Endothelial cell of umbilical vein (primary cell): ENCODE data around the gene SLC9A2.

ENCODE experiments used
- CTCF ChIP-seq, 2 donors: IDR thresholded peaks; 1 replicate in 1 of 2; 2 replicates in 1 of 2; pipeline ENCODE4 v1.5.1; 2011; ENCODE audit warnings: low read length in 2 of 2, mild to moderate bottlenecking in 2 of 2, moderate library complexity in 2 of 2, control low read depth in 1 of 2, inconsistent platforms in 1 of 2, low read depth in 1 of 2; ENCODE audit not compliant: insufficient read depth in 1 of 2; ENCODE audit errors: extremely low read depth in 1 of 2
- EZH2 ChIP-seq: IDR thresholded peaks from 2 replicates; pipeline ENCODE4 v1.6.1; 2012; ENCODE audit warnings: borderline replicate concordance, low read depth, mild to moderate bottlenecking, moderate library complexity, low read length, inconsistent platforms; ENCODE audit not compliant: severe bottlenecking
- FOS ChIP-seq: IDR thresholded peaks from 2 replicates; pipeline ENCODE4 v1.6.1; 2011; ENCODE audit warnings: mild to moderate bottlenecking, low read length, moderate library complexity, borderline replicate concordance; ENCODE audit not compliant: insufficient read depth
- GATA2 ChIP-seq: IDR thresholded peaks from 2 replicates; pipeline ENCODE4 v1.7.0; 2011; ENCODE audit warnings: low read depth, mild to moderate bottlenecking, moderate library complexity, mixed read lengths, low read length; ENCODE audit not compliant: insufficient read length, insufficient read depth
- JUN ChIP-seq: IDR thresholded peaks from 2 replicates; pipeline ENCODE4 v1.6.1; 2011; ENCODE audit warnings: borderline replicate concordance, low read depth; ENCODE audit not compliant: insufficient read length, insufficient read depth
- MAX ChIP-seq: IDR thresholded peaks from 2 replicates; pipeline ENCODE4 v1.6.1; 2011; ENCODE audit not compliant: insufficient read depth, insufficient read length
- MYC ChIP-seq: IDR thresholded peaks from one replicate; pipeline ENCODE4 v1.6.1; 2011; ENCODE audit warnings: mild to moderate bottlenecking, low read depth, low read length
- POLR2A ChIP-seq: IDR thresholded peaks from 2 replicates; pipeline ENCODE4 v1.6.1; 2012; ENCODE audit warnings: low read depth, mild to moderate bottlenecking, control low read depth, low read length
- POLR2AphosphoS5 ChIP-seq: IDR thresholded peaks from 2 replicates; pipeline ENCODE4 v1.6.1; 2012; ENCODE audit warnings: low read depth, mild to moderate bottlenecking, control low read depth, low read length, moderate library complexity; ENCODE audit not compliant: insufficient read depth

- TF ChIP-seq EZH2 (no peak), MYC (no peak), CTCF (IDR thresholded peaks at IDR 0.05; ENCODE audit: extremely low read depth in 1 of 2, insufficient read depth in 1 of 2, low read depth in 1 of 2, low read length in 2 of 2) (peak; percentile 38 to 52), POLR2A (no peak), POLR2AphosphoS5 (no peak), MAX (no peak), JUN (no peak), GATA2 (no peak), FOS (no peak)
Measured at GRCh38 chr2:102592601-102593000, 26.8 kb upstream of the SLC9A2 start.
